H9 (cell line): ENCODE measurements around the gene SSTR1. TPM values are rescaled to one million over a fixed set of nuclear protein-coding genes. Genes with fewer than 3 reads are reported as not detected.
A peak's percentile ranks its signal among the peaks of the same experiment; 100 is the strongest.

Source experiments
- DNase-seq: peaks from one replicate; pipeline ENCODE4 v3.0.0-alpha.2; 2017
- H2AFZ ChIP-seq: one replicate; pipeline ENCODE4 v1.6.1; 2013; ENCODE audit warnings: mild to moderate bottlenecking, low read length, control low read depth, moderate library complexity
- H2AK5ac ChIP-seq: 2 replicates; pipeline ENCODE4 v1.6.1; 2013; ENCODE audit warnings: low read length, control low read depth, mixed read lengths; ENCODE audit not compliant: insufficient read length
- H2BK120ac ChIP-seq: one replicate; pipeline ENCODE4 v1.6.1; 2013; ENCODE audit warnings: low read depth, mild to moderate bottlenecking, low read length, control low read depth, inconsistent platforms; ENCODE audit not compliant: poor library complexity, severe bottlenecking
- H2BK12ac ChIP-seq: 2 replicates; pipeline ENCODE4 v1.6.1; 2013; ENCODE audit warnings: low read length, control low read depth, mixed read lengths, low read depth; ENCODE audit not compliant: insufficient read length
- H2BK15ac ChIP-seq: 2 replicates; pipeline ENCODE4 v1.6.1; 2013; ENCODE audit warnings: low read depth, low read length, control low read depth
- H2BK20ac ChIP-seq: one replicate; pipeline ENCODE4 v1.6.1; 2013; ENCODE audit warnings: low read depth, mild to moderate bottlenecking, low read length, control low read depth, inconsistent platforms; ENCODE audit not compliant: poor library complexity, severe bottlenecking
- H2BK5ac ChIP-seq: 2 replicates; pipeline ENCODE4 v1.6.1; 2013; ENCODE audit warnings: low read length, control low read depth, mixed read lengths; ENCODE audit not compliant: insufficient read length
- H3K14ac ChIP-seq: 2 replicates; pipeline ENCODE4 v1.6.1; 2013; ENCODE audit warnings: low read length, control low read depth; ENCODE audit not compliant: insufficient read depth
- H3K18ac ChIP-seq: 2 replicates; pipeline ENCODE4 v1.6.1; 2013; ENCODE audit warnings: low read depth, mild to moderate bottlenecking, mixed read lengths, low read length, control low read depth; ENCODE audit not compliant: insufficient read length
- H3K23ac ChIP-seq: 2 replicates; pipeline ENCODE4 v1.6.1; 2013; ENCODE audit warnings: low read length, control low read depth, mixed read lengths, low read depth; ENCODE audit not compliant: insufficient read length
- H3K23me2 ChIP-seq: 2 replicates; pipeline ENCODE4 v1.6.1; 2013; ENCODE audit warnings: low read depth, mild to moderate bottlenecking, mixed read lengths, low read length, control low read depth; ENCODE audit not compliant: insufficient read length, poor library complexity, severe bottlenecking
- H3K27ac ChIP-seq: 2 replicates; pipeline ENCODE4 v1.5.1; 2013; ENCODE audit warnings: low read length, control low read depth, mixed read lengths, low read depth; ENCODE audit not compliant: insufficient read length
- H3K27me3 ChIP-seq: 2 replicates; pipeline ENCODE4 v1.6.1; 2013; ENCODE audit warnings: low read length, control low read depth, inconsistent platforms; ENCODE audit not compliant: insufficient read depth
- H3K4ac ChIP-seq: 2 replicates; pipeline ENCODE4 v1.6.1; 2013; ENCODE audit warnings: low read depth, mild to moderate bottlenecking, control low read depth, inconsistent platforms, low read length, moderate library complexity
- H3K4me1 ChIP-seq: 2 replicates; pipeline ENCODE4 v1.6.1; 2013; ENCODE audit warnings: low read length, control low read depth, inconsistent platforms; ENCODE audit not compliant: insufficient read depth
- H3K4me2 ChIP-seq: 2 replicates; pipeline ENCODE4 v1.6.1; 2013; ENCODE audit warnings: low read length, control low read depth, mixed read lengths; ENCODE audit not compliant: insufficient read length, insufficient read depth
- H3K56ac ChIP-seq: 2 replicates; pipeline ENCODE4 v1.6.1; 2013; ENCODE audit warnings: low read depth, mild to moderate bottlenecking, mixed read lengths, low read length, control low read depth; ENCODE audit not compliant: insufficient read length
- H3K79me1 ChIP-seq: 2 replicates; pipeline ENCODE4 v1.6.1; 2013; ENCODE audit warnings: low read depth, mild to moderate bottlenecking, moderate library complexity, low read length, control low read depth, inconsistent platforms; ENCODE audit not compliant: insufficient read depth, poor library complexity, severe bottlenecking
- H3K79me2 ChIP-seq: 2 replicates; pipeline ENCODE4 v1.6.1; 2013; ENCODE audit warnings: low read length, control low read depth, inconsistent platforms; ENCODE audit not compliant: insufficient read depth
- H3K9ac ChIP-seq: 2 replicates; pipeline ENCODE4 v1.6.1; 2013; ENCODE audit warnings: low read length, control low read depth, mixed read lengths; ENCODE audit not compliant: insufficient read length; ENCODE audit errors: extremely low read depth
- H3K9me3 ChIP-seq: one replicate; pipeline ENCODE4 v1.6.1; 2013; ENCODE audit warnings: low read depth, low read length, inconsistent platforms; ENCODE audit not compliant: control insufficient read depth
- H3T11ph ChIP-seq: one replicate; pipeline ENCODE4 v1.6.1; 2013; ENCODE audit warnings: mild to moderate bottlenecking, low read length, control low read depth, inconsistent platforms
- H4K20me1 ChIP-seq: one replicate; pipeline ENCODE4 v1.6.1; 2013; ENCODE audit not compliant: control insufficient read depth, insufficient read length, insufficient read depth
- H4K5ac ChIP-seq: 2 replicates; pipeline ENCODE4 v1.6.1; 2013; ENCODE audit warnings: low read depth, mild to moderate bottlenecking, mixed read lengths, low read length, control low read depth; ENCODE audit not compliant: insufficient read length
- H4K8ac ChIP-seq: replicated peaks from 2 replicates; pipeline ENCODE4 v1.6.1; 2013; ENCODE audit warnings: low read length, control low read depth, mixed read lengths, low read depth; ENCODE audit not compliant: insufficient read length
- H4K91ac ChIP-seq: 2 replicates; pipeline ENCODE4 v1.6.1; 2013; ENCODE audit warnings: low read depth, mild to moderate bottlenecking, moderate library complexity, mixed read lengths, low read length, control low read depth; ENCODE audit not compliant: insufficient read length
- H3K27ac Mint-ChIP-seq, 3 experiments: 2 replicates in 2 of 3; 3 replicates in 1 of 3; pipeline ENCODE4 v1.8.0; 2020 to 2021; ENCODE audit warnings: mixed read lengths in 3 of 3, mild to moderate bottlenecking in 1 of 3, moderate library complexity in 1 of 3
- H3K27me3 Mint-ChIP-seq: 2 replicates; pipeline ENCODE4 v1.8.0; 2021; ENCODE audit warnings: low read depth, mild to moderate bottlenecking, moderate library complexity, mixed read lengths
- H3K36me3 Mint-ChIP-seq, 3 experiments: 2 replicates in 2 of 3; 3 replicates in 1 of 3; pipeline ENCODE4 v1.8.0; 2020 to 2021; ENCODE audit warnings: low read depth in 3 of 3, mixed read lengths in 3 of 3; ENCODE audit not compliant: insufficient read depth in 1 of 3
- H3K4me1 Mint-ChIP-seq, 2 experiments: 2 replicates each; pipeline ENCODE4 v1.8.0; 2020; ENCODE audit warnings: mixed read lengths in 2 of 2
- H3K4me3 Mint-ChIP-seq, 2 experiments: 2 replicates in 1 of 2; 3 replicates in 1 of 2; pipeline ENCODE4 v1.8.0; 2020 to 2021; ENCODE audit warnings: mild to moderate bottlenecking in 2 of 2, mixed read lengths in 2 of 2, moderate library complexity in 1 of 2
- H3K9me3 Mint-ChIP-seq, 2 experiments: 2 replicates in 1 of 2; 3 replicates in 1 of 2; pipeline ENCODE4 v1.8.0; 2020; ENCODE audit warnings: mild to moderate bottlenecking in 2 of 2, mixed read lengths in 2 of 2, moderate library complexity in 1 of 2
- WGBS: extraction: QIAGEN DNeasy Blood & Tissue Kit; methylation state at CpG from one replicate; pipeline ENCODE4 v1.1.7; 2013; ENCODE audit warnings: missing lambda C conversion rate, low lambda C conversion rate, mixed read lengths; ENCODE audit not compliant: insufficient read length; ENCODE audit errors: extremely low coverage; 5-methylcytosine and 5-hydroxymethylcytosine counted together
- total RNA-seq: library from RNA; stranded (reverse); gene quantifications from 2 replicates; pipeline ENCODE4 v1.2.1, GENCODE V29; 2021
- TF ChIP-seq, protein P1 (sequence below): fragments of 200-600 bp; sonication (generic); conservative IDR thresholded peaks from 3 replicates; pipeline ENCODE4 v1.8.0; 2021; ENCODE audit warnings: antibody characterized with exemption, mild to moderate bottlenecking

Gene SSTR1
- total RNA-seq, 1 experiment from 2014 or later, result 0.98 TPM

DNA sequence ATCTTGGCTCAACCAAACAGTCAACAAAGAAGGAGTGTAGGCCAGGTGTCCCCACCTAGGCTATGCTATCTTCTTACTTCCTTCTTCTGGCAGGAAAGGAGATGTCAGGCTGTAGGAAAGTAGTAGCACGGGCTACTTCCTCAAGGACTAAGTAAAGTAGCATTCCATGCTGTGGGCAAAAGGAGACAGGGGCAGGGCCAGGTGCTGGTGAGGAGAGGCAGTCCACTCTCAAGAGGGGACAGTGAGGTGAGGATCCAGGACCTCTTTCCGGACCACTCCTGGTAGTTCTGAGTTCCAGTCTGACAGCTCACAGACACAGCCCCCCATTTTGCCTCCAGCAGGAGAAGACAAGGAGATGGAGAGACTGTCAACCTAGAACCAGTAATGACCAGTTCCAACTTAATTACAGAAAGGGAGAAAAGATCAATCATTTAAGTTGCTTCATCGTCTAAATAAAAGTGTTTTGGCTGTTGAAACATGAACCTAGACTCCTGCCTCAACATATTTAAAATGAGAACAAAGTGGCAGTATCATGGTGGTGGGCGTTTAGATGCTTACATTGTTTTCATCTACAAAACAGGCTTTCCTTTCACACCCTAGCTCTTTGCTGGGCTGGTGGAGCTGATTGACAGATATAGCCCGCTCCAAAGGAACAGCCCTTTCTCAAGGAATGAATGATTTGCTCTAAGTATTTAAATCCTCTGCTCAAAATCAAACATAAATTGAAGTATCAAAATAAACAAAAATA, 5.1 kb upstream of the SSTR1 start:
- H3K27ac Mint-ChIP-seq, result peak overlapping the region in 2 of 3 experiments; percentile 76 to 93; a peak in 4 of 7 replicates
- H2AK5ac ChIP-seq, result no peak overlapping the region
- H3K9me3 ChIP-seq, result no peaks in the 10 kb centered on the region
- H3K4me3 Mint-ChIP-seq, result no peak overlapping the region; a peak in 1 of 5 replicates
- peak; percentile 86 for DNase-seq
- H3K79me2 ChIP-seq, result no peaks in the 10 kb centered on the region
- no peak overlapping the region for H3K4ac ChIP-seq
- H3K27me3 ChIP-seq, result peaks cover 7% of the 10 kb centered on the region
- H3K18ac ChIP-seq, result no peak overlapping the region
- peaks cover 40 to 50% of the 10 kb centered on the region in 2 experiments for H3K4me1 Mint-ChIP-seq
- peaks cover 3 to 5% of the 10 kb centered on the region in 2 experiments for H3K9me3 Mint-ChIP-seq
- H3K4me2 ChIP-seq, result no peak overlapping the region
- H3K23me2 ChIP-seq, result no peaks in the 10 kb centered on the region
- no CpG with 5 or more reads among the region's 5 CpGs for WGBS
- no peaks in the 10 kb centered on the region for H3K79me1 ChIP-seq
- no peaks in the 10 kb centered on the region for H4K20me1 ChIP-seq
- no peak overlapping the region for H2BK5ac ChIP-seq
- no peak overlapping the region for H3K56ac ChIP-seq
- H4K91ac ChIP-seq, result no peak overlapping the region
- no peak overlapping the region for H2AFZ ChIP-seq
- H3K27me3 Mint-ChIP-seq, result peaks cover 24% of the 10 kb centered on the region
- no peak overlapping the region for H4K5ac ChIP-seq
- H3K36me3 Mint-ChIP-seq, result peaks cover 21 to 32% (median 32%) of the 10 kb centered on the region in 3 experiments
- no peak overlapping the region for H3K9ac ChIP-seq
- no peak overlapping the region for H3K14ac ChIP-seq
- no peak overlapping the region for H3K23ac ChIP-seq
- H2BK15ac ChIP-seq, result no peak overlapping the region
- H2BK12ac ChIP-seq, result no peak overlapping the region
- no peak overlapping the region for H4K8ac ChIP-seq
- no peaks in the 10 kb centered on the region for H3K4me1 ChIP-seq
- no peak overlapping the region for H2BK20ac ChIP-seq
- H2BK120ac ChIP-seq, result no peak overlapping the region
- TF ChIP-seq, protein P1, sequence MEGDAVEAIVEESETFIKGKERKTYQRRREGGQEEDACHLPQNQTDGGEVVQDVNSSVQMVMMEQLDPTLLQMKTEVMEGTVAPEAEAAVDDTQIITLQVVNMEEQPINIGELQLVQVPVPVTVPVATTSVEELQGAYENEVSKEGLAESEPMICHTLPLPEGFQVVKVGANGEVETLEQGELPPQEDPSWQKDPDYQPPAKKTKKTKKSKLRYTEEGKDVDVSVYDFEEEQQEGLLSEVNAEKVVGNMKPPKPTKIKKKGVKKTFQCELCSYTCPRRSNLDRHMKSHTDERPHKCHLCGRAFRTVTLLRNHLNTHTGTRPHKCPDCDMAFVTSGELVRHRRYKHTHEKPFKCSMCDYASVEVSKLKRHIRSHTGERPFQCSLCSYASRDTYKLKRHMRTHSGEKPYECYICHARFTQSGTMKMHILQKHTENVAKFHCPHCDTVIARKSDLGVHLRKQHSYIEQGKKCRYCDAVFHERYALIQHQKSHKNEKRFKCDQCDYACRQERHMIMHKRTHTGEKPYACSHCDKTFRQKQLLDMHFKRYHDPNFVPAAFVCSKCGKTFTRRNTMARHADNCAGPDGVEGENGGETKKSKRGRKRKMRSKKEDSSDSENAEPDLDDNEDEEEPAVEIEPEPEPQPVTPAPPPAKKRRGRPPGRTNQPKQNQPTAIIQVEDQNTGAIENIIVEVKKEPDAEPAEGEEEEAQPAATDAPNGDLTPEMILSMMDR, result no peak
- no peak overlapping the region for H3T11ph ChIP-seq
- peak overlapping the region; percentile 42 for H3K27ac ChIP-seq
